Prostate gland (tissue), 2 donors: ENCODE results near the gene ASB6. TPM values are rescaled to one million over a fixed set of nuclear protein-coding genes. Genes with fewer than 3 reads are reported as not detected.

Experiments used
- DNase-seq: peaks from one replicate; pipeline ENCODE4 v3.0.0-alpha.2; 2019; ENCODE audit warnings: low spot score
- H3K27ac ChIP-seq, 2 donors: fragments of 200-600 bp; sonication (generic); 2 replicates each; pipeline ENCODE4 v1.5.1; 2017 to 2019
- H3K27me3 ChIP-seq: fragments of 200-600 bp; sonication (generic); replicated peaks from 2 replicates; pipeline ENCODE4 v1.5.1; 2019; ENCODE audit not compliant: insufficient read depth
- H3K36me3 ChIP-seq, 2 donors: fragments of 200-600 bp; sonication (generic); 1 replicate in 1 of 2; 2 replicates in 1 of 2; pipeline versions ENCODE4 v1.5.1 to v1.8.1; 2017 to 2019
- H3K4me1 ChIP-seq: fragments of 200-600 bp; sonication (generic); replicated peaks from 2 replicates; pipeline ENCODE4 v1.5.1; 2019
- H3K4me3 ChIP-seq, 2 donors: fragments of 200-600 bp; sonication (generic); 2 replicates each; pipeline ENCODE4 v1.5.1; 2017 to 2019
- H3K9me3 ChIP-seq: fragments of 200-600 bp; sonication (generic); 2 replicates; pipeline ENCODE4 v1.5.1; 2017
- POLR2A ChIP-seq: fragments of 450-650 bp; IDR thresholded peaks from one replicate; pipeline ENCODE4 v1.6.1; 2016; ENCODE audit warnings: antibody characterized with exemption, mild to moderate bottlenecking
- POLR2AphosphoS5 ChIP-seq: sonication (generic); formaldehyde crosslinking; IDR thresholded peaks from one replicate; pipeline ENCODE4 v1.6.1; 2017; ENCODE audit warnings: antibody characterized with exemption
- WGBS: methylation state at CpG from one replicate; pipeline ENCODE4 v1.1.5; 2018; 5-methylcytosine and 5-hydroxymethylcytosine counted together
- intact Hi-C: fragments of 100-400 bp; cut with DNase I; formaldehyde crosslinking; loops from one replicate; pipeline ENCODE4 v1.14.2; 2022
- total RNA-seq, 2 donors: library from RNA; depleted of rRNA; stranded (reverse); fragments of >200 nt; gene quantifications; one replicate each; pipeline ENCODE4 v1.1.0, GENCODE V29; 2016
- TF ChIP-seq, protein P1 (sequence below), 4 experiments: fragments of 200-600 bp in 2 of 4; fragments of 450-650 bp in 2 of 4; sonication (generic) in 2 of 4; IDR thresholded peaks; 1 replicate in 3 of 4; 2 replicates in 1 of 4; pipeline ENCODE4 v1.5.1; 2016 to 2019; ENCODE audit warnings: antibody characterized with exemption in 4 of 4, mild to moderate bottlenecking in 2 of 4, moderate library complexity in 2 of 4

ASB6 gene
- total RNA-seq, 2 donors from 2014 or later, result 25.2 to 50.3 TPM

DNA sequence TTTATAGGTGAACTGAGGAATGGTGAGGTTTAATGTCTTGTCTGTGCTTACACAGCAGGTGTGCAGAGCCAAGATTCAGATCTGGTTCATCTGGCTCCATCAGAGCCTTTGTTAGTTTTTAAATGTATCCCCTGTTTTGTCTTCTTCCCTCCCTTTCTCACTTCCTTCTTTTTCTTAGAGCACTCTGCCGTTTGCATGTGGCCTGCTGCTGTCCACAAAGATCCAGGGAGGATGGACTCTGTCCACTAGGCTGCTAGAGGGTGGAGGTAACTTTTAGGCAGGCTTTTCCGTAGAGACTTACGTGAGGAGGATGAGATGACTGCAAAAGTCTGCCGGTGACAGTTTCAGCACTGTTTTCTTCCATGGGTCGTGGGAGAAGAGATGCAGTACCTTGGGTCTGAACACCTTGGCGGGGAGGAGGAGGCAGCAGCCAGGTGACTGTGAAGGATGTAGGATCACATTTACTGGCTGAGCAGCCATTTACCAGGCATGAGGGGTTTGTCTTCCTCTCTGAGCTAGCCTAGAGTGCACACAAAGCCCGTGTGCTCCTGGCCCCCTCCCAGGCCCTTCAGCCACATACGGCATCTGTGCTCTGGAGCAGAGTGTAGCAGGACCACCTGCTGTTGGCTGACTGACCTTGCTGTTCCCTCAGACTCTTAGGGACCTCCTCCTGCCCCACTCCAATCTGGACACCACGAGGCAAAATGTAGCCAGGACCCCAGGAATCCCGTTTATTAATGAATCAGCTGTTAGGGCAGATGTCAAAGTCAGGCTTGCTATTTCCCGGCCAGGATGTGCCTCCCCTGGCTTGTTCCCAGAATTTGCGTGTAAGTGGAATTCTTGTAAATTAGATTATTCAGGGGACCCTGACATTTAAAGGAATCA is 14.2 kb downstream of the ASB6 start:
- TF ChIP-seq, protein P1, sequence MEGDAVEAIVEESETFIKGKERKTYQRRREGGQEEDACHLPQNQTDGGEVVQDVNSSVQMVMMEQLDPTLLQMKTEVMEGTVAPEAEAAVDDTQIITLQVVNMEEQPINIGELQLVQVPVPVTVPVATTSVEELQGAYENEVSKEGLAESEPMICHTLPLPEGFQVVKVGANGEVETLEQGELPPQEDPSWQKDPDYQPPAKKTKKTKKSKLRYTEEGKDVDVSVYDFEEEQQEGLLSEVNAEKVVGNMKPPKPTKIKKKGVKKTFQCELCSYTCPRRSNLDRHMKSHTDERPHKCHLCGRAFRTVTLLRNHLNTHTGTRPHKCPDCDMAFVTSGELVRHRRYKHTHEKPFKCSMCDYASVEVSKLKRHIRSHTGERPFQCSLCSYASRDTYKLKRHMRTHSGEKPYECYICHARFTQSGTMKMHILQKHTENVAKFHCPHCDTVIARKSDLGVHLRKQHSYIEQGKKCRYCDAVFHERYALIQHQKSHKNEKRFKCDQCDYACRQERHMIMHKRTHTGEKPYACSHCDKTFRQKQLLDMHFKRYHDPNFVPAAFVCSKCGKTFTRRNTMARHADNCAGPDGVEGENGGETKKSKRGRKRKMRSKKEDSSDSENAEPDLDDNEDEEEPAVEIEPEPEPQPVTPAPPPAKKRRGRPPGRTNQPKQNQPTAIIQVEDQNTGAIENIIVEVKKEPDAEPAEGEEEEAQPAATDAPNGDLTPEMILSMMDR (IDR thresholded peaks at IDR 0.05), result no peak
- TF ChIP-seq POLR2AphosphoS5, result no peak
- no peak for TF ChIP-seq POLR2A
- Histone ChIP-seq H3K27me3 (no peaks in the 10 kb centered on the region), H3K4me1 (peaks cover 17% of the 10 kb centered on the region), H3K36me3 (no peaks in the 10 kb centered on the region), H3K9me3 (no peaks in the 10 kb centered on the region), H3K27ac (peak overlapping the region in 1 of 2 donors; percentile 93), H3K4me3 (peak overlapping the region in 1 of 2 donors; percentile 84)
- WGBS, result 34% methylated on average over 12 of the region's 12 CpGs
- intact Hi-C loops, result no loop called here
- DNase-seq, result no peak

DNA sequence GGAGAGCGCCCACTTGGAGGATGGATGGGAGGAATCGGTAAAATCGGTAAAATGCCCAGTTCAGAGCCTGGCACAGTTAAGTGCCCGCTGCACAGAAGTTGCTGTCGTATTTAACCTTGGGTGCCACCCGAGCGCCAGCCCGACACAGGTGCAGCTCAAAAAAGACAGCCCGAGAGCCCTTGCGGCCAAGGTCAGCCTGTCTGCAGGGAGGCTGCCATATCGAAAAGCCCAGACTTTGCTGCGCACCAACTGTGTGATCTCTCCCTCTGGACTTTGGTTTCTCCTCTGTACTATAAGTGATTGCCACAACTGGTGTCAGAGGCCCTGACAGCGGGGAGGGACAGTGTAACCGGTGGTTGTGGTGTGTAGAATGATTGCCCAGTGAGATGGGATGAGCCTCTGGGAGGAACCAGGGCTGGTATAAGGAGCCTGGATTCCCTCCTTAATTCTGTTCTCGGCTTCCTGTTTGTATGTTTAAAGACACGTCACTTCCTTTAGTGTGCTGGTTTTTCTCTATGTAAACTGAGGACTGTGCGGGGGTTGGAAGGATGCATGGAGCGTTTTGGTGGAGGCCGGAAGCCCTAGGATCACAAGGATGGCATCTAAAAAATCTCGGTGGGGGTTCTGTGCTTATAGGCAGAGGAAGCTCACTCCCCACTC is 15.2 kb downstream of the ASB6 start:
- intact Hi-C loops, result no loop called here
- Histone ChIP-seq H3K36me3 (no peaks in the 10 kb centered on the region), H3K9me3 (no peaks in the 10 kb centered on the region), H3K27ac (peak overlapping the region; percentile 90 to 93), H3K4me1 (peaks cover 17% of the 10 kb centered on the region), H3K27me3 (no peaks in the 10 kb centered on the region), H3K4me3 (peak overlapping the region; percentile 84 to 87)
- no peak for TF ChIP-seq POLR2A
- no peak for TF ChIP-seq POLR2AphosphoS5
- TF ChIP-seq, protein P1 (IDR thresholded peaks at IDR 0.05), result no peak
- 5% methylated on average over 20 of the region's 20 CpGs for WGBS
- DNase-seq, result no peak

DNA sequence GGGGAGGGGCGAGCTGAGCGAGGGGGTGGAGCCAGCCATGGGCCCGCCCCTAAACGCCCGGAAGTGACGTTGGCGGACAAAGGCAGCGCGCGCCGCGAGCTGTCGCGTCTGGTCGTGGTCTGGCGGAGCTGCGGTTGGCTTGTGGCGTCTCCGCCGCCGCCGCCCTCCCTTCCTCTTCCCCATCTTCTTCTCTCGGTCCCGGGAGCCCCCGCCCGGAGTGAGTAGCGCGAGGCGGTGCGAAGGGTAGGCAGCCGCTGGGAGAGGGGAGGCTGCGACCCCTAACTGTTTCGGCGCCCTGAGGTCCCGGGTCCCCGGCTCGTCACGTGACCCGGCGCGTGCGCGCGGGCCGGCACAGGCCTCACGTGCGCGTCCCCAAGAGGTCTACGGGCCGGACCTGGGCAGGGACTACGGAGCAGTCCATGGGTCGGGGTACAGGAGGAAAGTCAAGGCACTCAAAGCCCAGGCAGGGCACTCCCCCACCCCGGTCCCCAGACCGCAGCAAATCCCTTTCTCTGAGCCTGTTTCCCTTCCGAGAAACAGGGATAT is 15.8 kb downstream of the ASB6 start, which contains the start of gene NTMT1:
NTMT1 (plus strand) TSS at position 85 of the 546 bp plus-strand sequence. CDS start 6,541 bp downstream, outside the sequence.
- TF ChIP-seq POLR2AphosphoS5, result peak; percentile 97
- TF ChIP-seq, protein P1 (IDR thresholded peaks at IDR 0.05), result peak in 1 of 4 experiments; percentile 14
- TF ChIP-seq POLR2A, result peak; percentile 96
- H3K9me3 ChIP-seq, result no peaks in the 10 kb centered on the region
- intact Hi-C loops, result no loop called here
- peak; percentile 85 for DNase-seq
- H3K4me1 ChIP-seq, result peaks cover 17% of the 10 kb centered on the region
- peak within 1 kb of the TSS; percentile 90 to 93 for H3K27ac ChIP-seq
- no peaks in the 10 kb centered on the region for H3K36me3 ChIP-seq
- under 1% methylated on average over 35 of the region's 55 CpGs for WGBS
- no peaks in the 10 kb centered on the region for H3K27me3 ChIP-seq
- H3K4me3 ChIP-seq, result peak within 1 kb of the TSS; percentile 84 to 87

DNA sequence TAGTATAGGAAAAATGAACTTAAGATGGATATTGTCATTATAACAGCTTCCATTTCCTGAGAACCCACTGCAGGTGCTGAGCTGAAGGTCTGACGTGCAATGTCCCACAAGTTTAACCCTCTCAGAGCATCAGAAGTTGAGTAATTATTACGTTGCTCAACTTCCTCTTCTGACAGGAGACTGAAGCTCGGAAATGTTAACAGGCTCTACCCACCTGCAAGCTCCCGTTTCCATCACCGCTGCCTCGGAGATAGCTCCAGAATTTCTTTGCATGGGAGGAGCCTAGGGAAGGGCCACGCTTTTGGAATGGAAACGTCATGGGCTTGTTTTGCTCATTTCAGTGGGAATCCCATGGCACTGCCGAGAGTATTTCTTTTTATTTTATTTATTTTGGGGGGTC is 17.0 kb downstream of the ASB6 start:
- peaks cover 17% of the 10 kb centered on the region for H3K4me1 ChIP-seq
- 38% methylated on average over 9 of the region's 9 CpGs for WGBS

More for the DNA sequence above, 17.0 kb downstream of the ASB6 start:
- no peak overlapping the region for H3K27ac ChIP-seq
- TF ChIP-seq, protein P1 (IDR thresholded peaks at IDR 0.05), result no peak
- TF ChIP-seq POLR2AphosphoS5 (no peak), POLR2A (no peak)
- intact Hi-C loops, result no loop called here
- no peaks in the 10 kb centered on the region for H3K36me3 ChIP-seq
- DNase-seq, result no peak
- no peak overlapping the region for H3K4me3 ChIP-seq
- no peaks in the 10 kb centered on the region for H3K9me3 ChIP-seq
- H3K27me3 ChIP-seq, result no peaks in the 10 kb centered on the region
